ENCODE measurements around the gene STRN.
"Not testable (repeated sequence)": the region's sequence is repeated elsewhere in the genome, so short reads cannot be mapped to it uniquely, and the experiment has no call there.

The STRN gene

DNA sequence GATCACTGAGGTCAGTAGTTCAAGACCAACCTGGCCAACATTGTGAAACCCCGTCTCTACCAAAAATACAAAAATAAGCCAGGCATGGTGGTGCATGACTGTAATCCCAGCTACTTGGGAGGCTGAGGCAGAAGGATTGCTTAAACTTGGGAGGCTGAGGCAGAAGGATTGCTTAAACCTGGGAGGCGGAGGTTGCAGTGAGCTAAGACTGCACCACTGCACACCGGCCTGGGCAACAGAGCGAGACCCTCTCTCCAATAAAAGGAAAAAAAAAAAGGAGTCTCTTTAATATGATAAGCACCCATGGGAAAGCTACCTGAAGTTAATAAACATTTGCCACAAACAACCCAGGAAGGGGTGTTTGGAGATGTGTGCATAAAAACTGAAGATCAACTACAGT is 2.6 kb downstream of the STRN start:
- DNase-seq = no peak

DNA sequence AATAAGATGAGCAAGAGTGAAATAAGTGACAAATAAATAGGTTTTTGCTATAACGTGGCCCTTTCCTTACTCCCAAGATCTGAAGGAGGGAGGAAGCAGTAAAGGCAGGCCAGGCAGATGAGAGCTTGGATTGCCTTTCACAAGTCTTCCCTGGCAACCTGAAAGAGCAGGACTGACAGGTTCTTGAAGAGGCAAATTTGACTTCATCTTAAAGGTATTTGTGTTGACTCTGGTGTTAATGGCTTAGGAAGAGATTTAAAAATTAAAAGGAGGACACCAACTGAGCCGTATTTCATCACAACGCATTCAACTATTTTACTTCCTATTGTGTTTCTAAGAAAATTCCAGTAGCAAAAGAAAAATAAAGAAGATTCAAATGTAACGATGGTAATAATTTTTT is 3.2 kb downstream of the STRN start:
- DNase-seq = no peak

DNA sequence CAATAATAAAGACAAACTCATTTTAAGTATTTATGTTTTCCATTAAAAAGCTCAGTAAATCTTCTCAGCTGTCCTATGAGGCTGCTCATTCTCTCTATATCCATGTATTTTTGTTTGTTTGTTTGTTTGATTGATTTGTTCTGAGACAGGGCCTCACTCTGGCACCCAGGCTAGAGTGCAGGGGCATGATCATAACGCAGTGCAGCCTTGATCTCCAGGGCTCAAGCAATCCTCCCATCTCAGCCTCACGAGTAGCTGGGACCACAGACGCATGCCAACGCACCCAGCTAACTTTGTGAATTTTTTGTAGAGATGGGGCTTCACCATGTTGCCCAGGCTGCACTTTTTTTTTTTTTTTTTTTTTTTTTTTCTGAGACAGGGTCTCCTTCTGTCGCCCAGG is 5.6 kb downstream of the STRN start:
- no peak for DNase-seq

DNA sequence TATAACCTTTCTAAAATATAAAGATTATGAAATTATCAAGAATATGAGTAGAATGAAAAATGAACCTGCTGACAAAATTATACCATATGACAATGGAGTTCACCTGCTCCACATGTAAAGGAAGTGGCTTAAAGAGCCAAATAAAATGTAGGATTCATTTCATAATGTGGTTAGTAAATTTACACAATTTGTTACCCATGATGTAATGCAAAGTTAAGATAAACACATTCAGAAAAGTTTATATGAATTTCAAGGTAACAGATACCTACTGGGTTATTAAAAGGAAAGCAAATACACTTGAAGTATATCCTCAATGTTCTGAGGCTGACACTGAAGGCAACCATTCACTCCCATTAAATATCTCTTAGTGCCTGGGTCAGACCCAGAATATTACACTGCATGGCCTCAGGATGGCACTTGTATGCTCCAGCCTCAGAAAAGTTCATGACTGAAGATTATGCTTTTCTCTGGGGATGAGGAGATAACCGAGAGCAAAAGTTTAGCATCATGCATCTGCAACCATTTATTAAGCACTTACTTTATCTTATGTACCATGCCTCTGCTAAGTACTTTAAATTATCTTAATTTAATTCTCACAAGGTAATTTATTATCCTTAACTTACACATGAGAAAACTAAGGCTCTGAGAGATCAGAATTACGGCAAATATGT is 6.2 kb downstream of the STRN start:
- no peak for DNase-seq

DNA sequence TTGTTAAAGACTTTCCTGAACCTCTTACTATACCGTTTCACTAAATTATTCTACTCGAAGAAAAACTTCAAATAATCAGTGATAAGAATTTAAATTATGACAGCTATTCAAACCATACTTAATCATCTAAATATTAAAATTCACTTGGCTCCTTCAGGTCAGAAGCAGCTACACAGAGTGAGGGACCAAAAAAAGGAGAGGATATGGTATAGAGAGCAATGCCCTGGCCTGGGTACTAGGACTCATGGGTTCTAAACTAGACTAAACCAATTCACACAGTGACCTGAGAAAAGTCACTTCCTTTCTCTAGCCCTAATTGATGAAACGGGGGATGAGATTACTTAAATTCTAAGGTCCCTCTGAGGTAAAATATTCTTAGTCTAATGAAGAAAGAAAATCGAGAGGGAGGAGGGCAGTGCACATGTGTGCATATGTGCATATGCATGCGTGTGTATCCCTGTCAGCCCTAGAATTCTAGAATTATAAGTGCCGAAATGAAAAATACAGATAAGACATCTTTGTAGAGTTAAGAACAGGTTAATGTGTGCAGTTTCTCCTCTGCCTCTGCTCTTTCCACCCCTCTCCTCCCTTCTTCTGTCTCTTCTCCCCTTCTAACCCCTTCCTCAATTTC is 11.2 kb downstream of the STRN start:
- no peak for DNase-seq

DNA sequence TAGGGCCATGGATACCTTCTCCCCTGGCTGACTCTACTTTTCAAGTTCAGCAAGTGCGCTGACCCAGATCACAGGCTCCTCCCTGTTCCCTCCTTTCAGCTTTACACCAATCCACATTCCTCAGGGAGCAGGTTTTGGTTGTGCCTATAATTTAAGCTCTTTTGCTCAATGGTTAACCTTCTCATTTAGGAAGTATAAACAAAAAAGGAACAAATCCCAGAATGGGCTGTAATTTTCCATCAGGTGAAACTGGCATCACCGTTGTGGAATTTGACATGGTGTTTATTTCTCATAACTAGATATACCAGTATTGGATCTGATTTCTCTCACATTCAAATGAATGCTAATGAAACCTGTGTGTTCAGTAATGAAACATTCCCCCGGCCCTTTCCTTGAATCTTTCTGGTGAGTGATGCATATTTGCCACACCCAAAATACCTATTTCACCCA is 13.6 kb downstream of the STRN start:
- DNase-seq = no peak

DNA sequence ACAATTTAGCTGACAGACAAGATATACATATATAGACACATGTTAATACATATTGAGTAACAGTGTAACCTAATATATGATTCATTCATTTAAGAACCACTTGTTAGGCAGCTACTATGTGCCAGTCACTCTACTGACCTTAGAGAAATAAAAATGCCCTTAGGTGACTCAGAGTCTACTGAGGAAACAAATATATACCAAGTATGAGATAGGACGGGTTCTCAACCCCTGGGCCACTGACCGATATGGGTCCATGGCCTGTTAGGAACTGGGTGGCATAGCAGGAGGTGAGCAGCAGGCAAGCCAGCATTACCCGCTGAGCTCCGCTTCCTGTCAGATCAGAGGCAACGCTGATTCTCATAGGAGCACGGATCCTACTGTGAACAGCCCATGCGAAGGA is 14.8 kb downstream of the STRN start:
- no peak for DNase-seq

DNA sequence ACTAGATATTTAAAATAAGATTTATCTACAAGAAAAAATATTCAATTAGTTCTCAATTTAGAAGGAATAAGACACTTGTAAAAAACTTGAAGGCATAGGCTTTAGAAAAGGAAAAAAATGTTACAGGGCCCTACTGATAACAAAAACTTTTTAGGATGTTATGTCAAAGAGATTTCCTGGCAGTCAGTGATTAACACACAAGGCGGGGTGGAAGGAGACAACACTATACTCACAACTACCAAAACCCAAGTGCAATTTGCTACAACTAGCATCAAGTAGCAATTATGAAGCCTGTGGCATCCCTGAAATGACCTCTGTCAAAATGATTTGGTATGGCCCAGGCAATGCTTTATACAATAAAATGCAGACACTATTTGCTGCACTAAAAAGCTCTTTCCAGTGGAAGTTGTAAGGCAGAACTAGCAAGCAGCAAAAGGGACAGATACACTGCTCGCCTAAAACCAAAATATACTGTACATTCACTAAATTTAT is 15.3 kb downstream of the STRN start:
- DNase-seq = no peak

DNA sequence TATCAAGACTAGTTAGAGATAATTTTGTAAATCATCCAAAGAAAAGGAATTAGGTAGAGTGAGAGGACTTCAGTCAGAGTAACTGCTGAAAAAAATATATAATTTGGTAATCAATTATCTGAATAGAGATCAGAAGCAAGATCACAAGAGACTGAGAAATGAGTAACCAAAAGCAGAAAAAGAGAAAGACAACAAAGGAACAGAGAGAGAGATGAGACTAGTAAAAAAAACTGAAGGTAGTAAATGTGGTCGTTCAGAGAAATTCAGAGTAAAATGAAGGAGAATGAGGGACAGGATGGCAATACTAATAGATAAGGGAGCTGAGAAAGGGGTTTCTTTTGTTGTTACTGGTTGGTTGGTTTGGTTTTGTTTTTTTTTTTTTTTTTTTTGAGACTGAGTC is 16.5 kb downstream of the STRN start:
- DNase-seq = no peak

DNA sequence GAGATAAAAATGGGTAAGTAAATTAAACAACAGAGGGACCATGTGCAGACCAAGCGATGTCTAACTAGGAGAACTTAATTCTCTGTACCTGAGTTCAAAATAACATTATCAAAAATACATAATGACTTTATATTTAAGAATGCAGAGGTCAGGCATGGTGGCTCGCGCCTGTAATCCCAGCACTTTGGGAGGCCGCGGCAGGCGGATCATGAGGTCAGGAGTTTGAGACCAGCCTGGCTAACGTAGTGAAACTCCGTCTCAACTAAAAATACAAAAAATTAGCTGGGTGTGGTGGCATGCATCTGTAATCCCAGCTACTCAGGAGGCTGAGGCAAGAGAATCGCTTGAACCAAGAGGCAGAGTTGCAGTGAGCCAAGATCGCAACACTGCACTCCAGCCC is 21.1 kb downstream of the STRN start:
- not testable (repeated sequence) for DNase-seq

DNA sequence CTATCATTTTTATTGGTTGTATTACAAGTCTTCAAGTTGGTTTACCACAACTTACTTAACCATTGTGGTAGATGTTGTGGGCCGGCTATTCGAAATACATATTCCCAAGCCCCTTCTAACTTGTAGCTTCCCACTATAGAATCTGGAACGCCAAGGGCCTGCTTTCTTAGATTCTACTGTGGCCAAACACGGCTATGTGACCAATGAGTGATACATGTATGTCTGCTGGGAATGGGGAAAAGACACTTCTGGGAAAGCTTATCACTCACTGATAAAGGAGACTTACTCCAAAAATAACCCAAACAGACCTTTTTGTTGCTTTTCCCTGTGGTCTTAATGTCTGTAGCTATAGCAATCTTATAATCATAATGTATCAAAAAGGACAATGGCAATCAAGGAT is 24.5 kb downstream of the STRN start:
- DNase-seq = no peak

DNA sequence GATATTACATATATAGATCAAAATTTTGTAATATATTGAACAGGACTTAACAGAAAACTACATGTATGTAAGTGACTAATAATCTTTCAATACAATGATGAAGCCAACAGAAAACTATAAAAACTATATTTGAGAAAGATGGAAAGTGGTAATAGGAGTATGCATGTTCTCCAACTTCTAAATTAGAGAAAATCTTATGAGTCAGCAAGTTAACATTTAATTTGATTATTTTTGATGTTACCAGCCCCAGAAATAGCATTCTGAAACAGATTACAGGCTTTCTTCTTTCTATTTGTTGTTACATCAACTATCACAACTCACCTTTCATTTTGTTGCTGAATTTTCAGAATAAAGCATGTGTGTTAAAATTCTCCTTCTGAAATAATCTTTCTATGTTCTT is 29.8 kb downstream of the STRN start:
- DNase-seq = not testable (repeated sequence)

DNA sequence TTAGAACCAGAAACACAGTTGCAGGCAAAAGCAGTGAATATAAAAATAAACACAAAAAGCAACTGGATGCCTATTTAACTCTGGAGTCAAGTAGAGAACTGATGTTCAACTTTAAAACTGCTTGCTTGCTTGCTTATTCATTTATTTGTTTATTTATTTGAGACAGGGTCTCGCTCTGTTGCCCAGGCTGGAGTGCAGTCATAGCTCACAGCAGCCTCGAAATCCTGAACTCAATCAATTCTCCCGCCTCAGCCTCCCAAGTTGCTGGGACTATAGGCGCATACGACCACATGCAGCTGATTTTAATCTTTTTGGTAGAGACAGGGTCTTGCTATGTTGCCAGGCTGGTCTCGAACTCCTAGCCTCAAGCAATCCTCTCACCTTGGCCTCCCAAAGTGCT is 34.6 kb downstream of the STRN start:
- not testable (repeated sequence) for DNase-seq

DNA sequence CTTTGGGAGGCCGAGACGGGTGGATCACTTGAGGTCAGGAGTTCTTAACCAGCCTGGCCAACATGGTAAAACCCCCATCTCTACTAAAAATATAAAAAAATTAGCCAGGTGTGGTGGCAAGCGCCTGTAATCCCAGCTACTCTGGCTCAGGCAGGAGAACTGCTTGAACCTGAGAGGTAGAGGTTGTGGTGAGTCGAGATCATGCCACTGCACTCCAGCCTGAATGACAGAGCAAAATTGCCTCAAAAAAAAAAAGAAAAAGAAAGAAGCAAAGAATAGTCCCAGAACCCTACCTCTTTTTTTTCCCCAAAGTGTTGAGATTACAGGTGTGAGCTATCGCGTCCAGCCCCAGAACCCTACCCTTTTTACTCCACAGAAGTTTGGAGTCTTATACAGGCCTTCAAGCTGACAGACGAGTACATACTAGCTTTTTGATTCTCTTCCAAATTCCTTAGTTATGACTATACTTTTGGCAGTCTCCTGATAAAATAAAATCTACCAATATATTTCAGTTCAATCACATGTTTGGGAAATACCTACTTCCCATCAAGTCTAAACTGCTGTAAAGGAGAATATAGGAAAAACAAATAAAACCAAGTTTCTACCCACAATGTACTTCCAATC is 35.4 kb downstream of the STRN start:
- not testable (repeated sequence) for DNase-seq

DNA sequence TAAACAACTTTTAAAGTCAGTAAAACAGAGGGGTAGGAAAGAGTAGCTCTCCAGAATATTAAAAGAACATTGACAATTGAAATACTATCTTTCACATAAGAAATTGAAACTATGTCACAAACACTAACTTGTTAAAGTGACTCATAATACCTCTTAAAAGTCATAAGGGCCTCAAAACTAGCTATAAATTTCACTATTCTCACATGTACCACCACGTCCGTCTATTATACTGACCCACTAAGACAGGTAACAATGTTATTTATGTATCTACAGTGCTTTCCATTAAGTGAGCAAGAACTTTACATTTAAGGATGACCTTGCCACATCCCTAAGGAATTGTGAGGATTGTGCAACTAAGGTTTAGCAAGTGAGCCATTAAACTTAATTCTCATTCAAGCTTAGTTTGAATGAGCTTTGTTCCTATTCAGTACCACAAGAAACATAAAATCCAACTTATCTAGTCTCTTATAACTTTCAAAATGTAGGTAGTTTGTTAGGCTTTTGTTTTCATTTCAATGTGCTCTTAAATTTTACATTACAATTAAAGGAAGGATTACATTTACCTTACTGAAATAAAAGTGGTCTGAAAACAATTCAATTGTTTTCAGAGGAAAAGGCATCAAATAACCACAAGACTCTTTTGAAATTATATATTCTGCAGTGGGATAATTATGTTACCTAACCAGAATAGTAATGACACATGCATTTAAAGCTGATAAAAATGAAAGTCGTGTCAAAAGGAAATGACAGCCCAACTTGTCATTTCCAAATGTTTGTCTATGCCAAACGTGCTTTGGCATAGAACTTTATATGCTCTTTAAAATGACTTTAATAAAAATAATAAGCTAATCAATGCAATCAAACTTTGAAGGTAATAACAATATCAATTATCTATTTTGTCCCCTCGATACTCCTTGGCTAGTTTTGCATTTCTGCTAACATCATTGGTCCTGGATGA is 39.9 kb downstream of the STRN start:
- not testable (repeated sequence) for DNase-seq

DNA sequence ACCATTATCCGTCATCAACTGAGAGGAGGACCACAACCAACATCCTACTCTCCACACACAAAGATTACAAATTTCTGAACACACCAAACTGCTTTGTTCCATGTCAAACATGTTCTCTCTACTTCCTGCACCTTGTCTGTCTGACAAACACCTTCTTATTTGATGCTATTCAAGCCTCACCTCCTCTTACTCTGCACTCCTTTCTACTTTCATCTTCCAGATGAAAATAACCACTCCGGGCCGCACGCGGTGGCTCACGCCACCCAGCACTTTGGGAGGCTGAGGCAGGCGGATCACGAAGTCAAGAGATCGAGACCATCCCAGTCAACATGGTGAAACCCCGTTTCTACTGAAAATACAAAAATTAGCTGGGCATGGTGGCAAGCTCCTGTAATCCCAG is 43.7 kb downstream of the STRN start:
- not testable (repeated sequence) for DNase-seq

DNA sequence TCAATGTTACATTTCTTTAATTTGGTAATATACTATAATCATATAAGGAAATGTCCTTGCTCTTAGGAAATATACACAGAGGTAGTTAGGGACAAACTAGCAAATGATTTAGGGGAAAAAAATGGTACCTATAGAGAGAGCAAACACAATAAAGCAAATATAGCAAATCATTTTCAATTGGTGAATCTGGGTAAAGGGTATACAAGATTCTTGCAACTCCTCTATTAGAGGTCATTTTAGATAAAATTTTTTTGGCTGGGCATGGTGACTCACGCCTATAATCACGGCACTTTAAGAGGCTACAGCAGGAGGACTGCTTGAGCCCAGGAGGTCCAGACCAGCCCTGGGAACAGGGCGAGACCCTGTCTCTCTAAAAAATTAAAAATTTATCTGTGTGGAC is 44.4 kb downstream of the STRN start:
- DNase-seq = no peak

DNA sequence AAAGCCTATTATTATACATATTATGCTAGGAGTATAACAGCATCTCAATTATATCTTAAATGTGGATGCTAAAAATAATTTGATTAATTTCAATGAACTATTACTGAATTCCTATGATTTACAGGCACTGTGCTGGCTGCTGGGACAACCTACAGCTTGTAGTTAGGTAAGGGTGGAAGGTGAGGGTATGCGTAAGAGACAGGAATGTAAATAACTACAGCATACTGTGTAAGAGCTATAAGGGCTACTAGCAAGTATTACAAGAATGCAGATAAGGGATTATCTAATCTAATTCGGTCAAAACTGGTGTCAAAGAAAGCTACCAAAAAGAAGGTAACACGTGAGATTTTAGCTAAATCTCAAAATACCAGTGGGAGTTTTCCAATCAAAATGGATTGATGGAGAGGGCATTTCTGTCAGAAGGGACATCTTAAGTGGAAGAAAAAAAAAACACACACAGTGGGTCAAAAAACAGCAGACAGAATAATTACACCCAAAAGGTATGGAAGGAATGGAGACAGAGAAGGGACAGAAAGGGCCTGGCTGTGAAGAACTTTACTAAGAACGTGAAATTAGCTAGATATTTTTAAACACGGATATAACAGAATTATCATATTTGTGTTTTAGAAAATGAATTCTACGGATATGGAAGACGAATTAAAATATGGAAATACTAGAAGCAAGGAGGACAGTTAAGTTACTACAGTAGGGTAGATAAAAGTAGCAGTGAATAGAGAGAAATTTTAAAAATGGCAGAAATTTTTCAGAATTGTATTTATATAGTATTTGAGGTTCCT is 47.1 kb downstream of the STRN start:
- no peak for DNase-seq

DNA sequence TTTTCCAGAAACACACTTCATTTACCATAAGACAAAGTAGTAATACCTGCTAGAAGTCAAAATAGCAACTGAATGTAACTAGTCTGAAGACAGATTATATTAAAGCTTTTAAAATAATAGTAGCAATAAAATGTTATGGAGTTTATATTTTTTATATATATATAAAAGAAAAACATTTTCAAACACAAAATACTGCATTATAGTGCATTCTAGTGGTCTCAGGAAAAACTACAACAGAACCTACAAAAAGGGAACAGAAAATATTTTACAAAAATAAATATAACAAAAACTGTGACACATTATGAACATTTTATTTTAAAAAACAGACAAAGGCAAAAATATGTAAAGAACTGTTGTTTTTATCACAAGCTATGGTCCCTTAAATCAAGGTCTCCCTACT is 48.0 kb downstream of the STRN start:
- DNase-seq = no peak

DNA sequence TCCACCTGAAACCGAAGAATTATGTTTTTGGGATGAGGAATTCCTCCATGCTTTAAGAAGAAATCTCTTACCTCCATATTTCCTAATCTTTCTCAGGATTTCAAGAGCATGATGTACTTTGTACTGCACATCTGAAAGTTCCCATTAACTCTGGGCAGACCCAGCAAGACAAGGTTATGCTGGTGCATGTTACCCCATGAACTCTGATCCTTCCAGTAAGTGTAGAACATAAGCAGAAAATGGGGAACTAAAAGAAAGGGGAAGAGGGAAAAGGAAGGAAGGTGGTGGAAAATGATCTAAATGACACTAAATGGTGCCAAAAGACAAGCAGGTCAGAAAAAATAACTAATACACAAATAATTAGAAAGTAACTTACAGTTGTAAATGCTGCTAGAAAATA is 50.7 kb downstream of the STRN start:
- DNase-seq = no peak

DNA sequence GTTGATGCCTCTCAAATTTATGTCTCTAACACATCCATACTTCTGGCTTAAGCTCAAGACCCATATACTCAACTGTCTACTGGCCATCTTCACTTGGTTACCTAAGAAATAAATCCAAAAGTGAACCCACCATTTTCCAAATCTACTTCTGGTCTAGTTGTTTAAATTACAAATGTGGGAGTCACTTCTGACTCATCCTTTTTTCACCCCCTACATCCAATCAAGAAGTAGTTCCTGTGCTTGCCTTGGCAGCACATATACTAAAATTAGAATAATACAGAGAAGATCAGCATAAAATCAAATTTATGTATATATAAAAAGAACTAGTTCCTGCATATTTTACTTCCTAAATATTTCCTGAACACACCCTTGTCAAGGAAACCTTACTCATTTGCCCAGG is 53.6 kb downstream of the STRN start:
- no peak for DNase-seq

DNA sequence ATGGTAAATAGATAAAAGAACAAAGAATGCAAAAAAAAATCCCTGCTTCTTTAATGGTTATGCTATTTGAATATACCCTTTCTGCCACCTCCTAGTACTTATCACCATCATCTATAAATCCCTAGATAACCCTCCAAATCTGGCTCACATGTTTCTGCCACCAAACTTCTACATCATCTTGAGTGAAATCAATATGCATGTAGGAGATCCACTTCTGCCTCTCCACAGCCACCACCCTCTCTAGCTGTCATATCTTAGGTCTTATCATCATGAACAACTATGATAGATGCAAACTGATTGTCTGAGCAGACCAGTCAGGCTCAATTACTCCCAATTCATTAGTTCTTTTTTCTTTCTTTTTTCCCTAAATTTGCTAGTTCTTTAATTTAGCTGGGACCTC is 55.3 kb downstream of the STRN start:
- DNase-seq = no peak
